GM12878 (cell line): ENCODE results near the gene TMEM30A. TPM values are rescaled to one million over a fixed set of nuclear protein-coding genes. Genes with fewer than 3 reads are reported as not detected.

Experiments
- CBX5 ChIP-seq: sonication (generic); IDR thresholded peaks from 2 replicates; pipeline ENCODE4 v1.6.1; 2016; ENCODE audit warnings: low read depth, moderate library complexity, mild to moderate bottlenecking, inconsistent platforms
- FOXK2 ChIP-seq: fragments of 450-650 bp; IDR thresholded peaks from 2 replicates; pipeline ENCODE4 v1.6.1; 2017; ENCODE audit warnings: mild to moderate bottlenecking, moderate library complexity
- MLLT1 ChIP-seq: fragments of 450-650 bp; IDR thresholded peaks from 2 replicates; pipeline ENCODE4 v1.6.1; 2016; ENCODE audit warnings: mild to moderate bottlenecking
- POLR2AphosphoS5 ChIP-seq: IDR thresholded peaks from 2 replicates; pipeline ENCODE4 v1.6.1; 2011; ENCODE audit warnings: mild to moderate bottlenecking, low read length, inconsistent platforms
- RB1 ChIP-seq: fragments of 450-650 bp; formaldehyde crosslinking; IDR thresholded peaks from 2 replicates; pipeline ENCODE4 v1.6.1; 2017; ENCODE audit warnings: mild to moderate bottlenecking, borderline replicate concordance
- SMAD1 ChIP-seq: fragments of 450-650 bp; IDR thresholded peaks from 2 replicates; pipeline ENCODE4 v1.6.1; 2018; ENCODE audit warnings: mild to moderate bottlenecking, low read depth; ENCODE audit not compliant: partially characterized antibody
- STAT3 ChIP-seq: IDR thresholded peaks from 2 replicates; pipeline ENCODE4 v1.6.1; 2011; ENCODE audit warnings: low read depth, low read length, improper control_type of control experiment
- TCF12 ChIP-seq: IDR thresholded peaks from 2 replicates; pipeline ENCODE4 v1.6.1; 2011; ENCODE audit warnings: low read depth, mild to moderate bottlenecking, low read length
- ZNF592 ChIP-seq: fragments of 450-650 bp; IDR thresholded peaks from 2 replicates; pipeline ENCODE4 v1.6.1; 2017; ENCODE audit warnings: mild to moderate bottlenecking, moderate library complexity
- ZNF687 ChIP-seq: fragments of 450-650 bp; IDR thresholded peaks from 2 replicates; pipeline ENCODE4 v1.6.1; 2017; ENCODE audit warnings: mild to moderate bottlenecking, moderate library complexity
- polyA plus RNA-seq, 11 experiments: library from polyadenylated mRNA; depleted of rRNA in 4 of 11; unstranded in 6 of 11; stranded (reverse) in 5 of 11; fragments of >200 nt; fragmentation: Nextera tagmentation in 4 of 11; fragmentation: Illumina TruSeq in 1 of 11; extraction: Ambion mirVana in 4 of 11; extraction: Trizol in 1 of 11; gene quantifications; 1 replicate in 1 of 11; 2 replicates in 10 of 11; pipeline versions ENCODE4 v1.2.1 to v1.2.3, GENCODE V29; 2011 to 2016; ENCODE audit warnings: inconsistent platforms in 2 of 11, missing spikeins in 2 of 11, low read depth in 1 of 11
- total RNA-seq, 4 experiments: library from RNA; depleted of rRNA in 3 of 4; stranded (reverse); fragments of >200 nt in 3 of 4; fragmentation: Illumina TruSeq in 1 of 4; extraction: Trizol in 1 of 4; gene quantifications; 2 replicates each; pipeline versions ENCODE4 v1.2.1 to v1.2.3, GENCODE V29; 2013 to 2021

TMEM30A gene
- total and polyA plus RNA-seq, 10 of the 15 experiments (the other 5 are each of a cell fraction or from before 2014, with no cell fraction given), result 11.9 to 61.6 (median 43.2) TPM

GRCh38 chr6:75327807-75328206 lies 43.2 kb upstream of the TMEM30A start (continued):
- no peak for TF ChIP-seq ZNF592
- TF ChIP-seq RB1, result no peak
- no peak for TF ChIP-seq FOXK2
- no peak for TF ChIP-seq SMAD1
- TF ChIP-seq POLR2AphosphoS5, result no peak
- TF ChIP-seq STAT3, result no peak
- no peak for TF ChIP-seq MLLT1
- no peak for TF ChIP-seq ZNF687
- TF ChIP-seq CBX5, result no peak
- TF ChIP-seq TCF12, result no peak
